HepG2 (cell line): ENCODE measurements around the gene BCL7A. TPM values are rescaled to one million over a fixed set of nuclear protein-coding genes. Genes with fewer than 3 reads are reported as not detected.
A peak's percentile ranks its signal among the peaks of the same experiment; 100 is the strongest.

Experiments
- ARID5B ChIP-seq: IDR thresholded peaks from 2 replicates; pipeline ENCODE4 v1.4.0; 2020; ENCODE audit warnings: mild to moderate bottlenecking, missing genetic modification reagents
- ATAD3A ChIP-seq: sonication (generic); formaldehyde crosslinking; IDR thresholded peaks from 2 replicates; pipeline ENCODE4 v1.4.0; 2020; ENCODE audit warnings: missing genetic modification reagents
- KDM5A ChIP-seq: fragments of 200-600 bp; sonication (generic); IDR thresholded peaks from 2 replicates; pipeline ENCODE4 v1.7.0; 2018; ENCODE audit warnings: antibody characterized with exemption, mild to moderate bottlenecking, low read length, borderline replicate concordance
- KLF15 ChIP-seq: sonication (generic); formaldehyde crosslinking; IDR thresholded peaks from 2 replicates; pipeline ENCODE4 v1.8.1; 2023; ENCODE audit warnings: borderline replicate concordance, mild to moderate bottlenecking, inconsistent platforms, missing genetic modification reagents, mixed read lengths
- KLF6 ChIP-seq: IDR thresholded peaks from 2 replicates; pipeline ENCODE4 v1.8.0; 2016; ENCODE audit warnings: missing biosample characterization, missing genetic modification reagents
- NFRKB ChIP-seq: fragments of 450-650 bp; IDR thresholded peaks from 2 replicates; pipeline ENCODE4 v1.6.1; 2017
- PTBP1 ChIP-seq: fragments of 200-400 bp; formaldehyde crosslinking; IDR thresholded peaks from 2 replicates; pipeline ENCODE4 v1.6.1; 2018; ENCODE audit warnings: low read length, low read depth; ENCODE audit not compliant: poor library complexity, severe bottlenecking
- SIN3A ChIP-seq: IDR thresholded peaks from 2 replicates; pipeline ENCODE4 v1.6.1; 2011; ENCODE audit warnings: low read depth, mild to moderate bottlenecking, control low read depth, low read length, borderline replicate concordance
- SIX4 ChIP-seq: sonication (generic); formaldehyde crosslinking; IDR thresholded peaks from 2 replicates; pipeline ENCODE4 v1.4.0; 2020; ENCODE audit warnings: missing genetic modification reagents
- ZFP91 ChIP-seq: sonication (generic); formaldehyde crosslinking; IDR thresholded peaks from 2 replicates; pipeline ENCODE4 v1.9.0; 2022; ENCODE audit warnings: missing genetic modification reagents, mild to moderate bottlenecking, borderline replicate concordance
- ZNF136 ChIP-seq: sonication (generic); formaldehyde crosslinking; IDR thresholded peaks from 2 replicates; pipeline ENCODE4 v1.8.1; 2022; ENCODE audit warnings: low read depth, mild to moderate bottlenecking, moderate library complexity, missing genetic modification reagents
- ZNF501 ChIP-seq: sonication (generic); formaldehyde crosslinking; IDR thresholded peaks from 2 replicates; pipeline ENCODE4 v1.5.1; 2020; ENCODE audit warnings: mild to moderate bottlenecking, moderate library complexity, missing genetic modification reagents
- ZNF530 ChIP-seq: sonication (generic); formaldehyde crosslinking; IDR thresholded peaks from 2 replicates; pipeline ENCODE4 v1.5.0; 2020; ENCODE audit warnings: low read depth, mild to moderate bottlenecking, missing genetic modification reagents
- ZNF597 ChIP-seq: sonication (generic); formaldehyde crosslinking; IDR thresholded peaks from 2 replicates; pipeline ENCODE4 v1.5.0; 2020; ENCODE audit warnings: missing genetic modification reagents
- ZNF614 ChIP-seq: IDR thresholded peaks from 2 replicates; pipeline ENCODE4 v1.6.1; 2018; ENCODE audit warnings: missing biosample characterization, missing genetic modification reagents, inconsistent platforms, borderline replicate concordance
- ZNF629 ChIP-seq: sonication (generic); formaldehyde crosslinking; conservative IDR thresholded peaks from 2 replicates; pipeline ENCODE4 v1.5.0; 2020; ENCODE audit warnings: missing genetic modification reagents
- ZSCAN21 ChIP-seq: sonication (generic); formaldehyde crosslinking; IDR thresholded peaks from 2 replicates; pipeline ENCODE4 v1.8.0; 2022; ENCODE audit warnings: mild to moderate bottlenecking, missing genetic modification reagents, moderate library complexity, borderline replicate concordance
- polyA plus RNA-seq, 8 experiments: library from polyadenylated mRNA; depleted of rRNA in 3 of 8; stranded (reverse) in 7 of 8; unstranded in 1 of 8; fragments of >200 nt; fragmentation: Illumina TruSeq in 4 of 8; extraction: Trizol in 4 of 8; gene quantifications; 2 replicates each; pipeline versions ENCODE4 v1.2.1 to v1.2.3, GENCODE V29; 2011 to 2016; ENCODE audit warnings: low read depth in 4 of 8, missing spikeins in 1 of 8, mixed read lengths in 1 of 8; ENCODE audit not compliant: insufficient read depth in 1 of 8
- total RNA-seq, 5 experiments: library from RNA; depleted of rRNA; stranded (reverse); fragments of >200 nt; fragmentation: Illumina TruSeq; extraction: Trizol; gene quantifications; 2 replicates each; pipeline ENCODE4 v1.2.3, GENCODE V29; 2016; ENCODE audit warnings: low read depth in 1 of 5
- TF ChIP-seq, protein P1 (sequence below): IDR thresholded peaks from 2 replicates; pipeline ENCODE4 v1.6.1; 2016; ENCODE audit warnings: missing biosample characterization, missing genetic modification reagents, low read depth
- TF ChIP-seq, protein P2 (sequence below): sonication (generic); formaldehyde crosslinking; IDR thresholded peaks from 2 replicates; pipeline ENCODE4 v1.8.0; 2022; ENCODE audit warnings: low read depth, missing genetic modification reagents

BCL7A gene
- total and polyA plus RNA-seq, 2 of the 13 experiments (the other 11 are each of a cell fraction or from before 2014, with no cell fraction given), result 4.1 to 6.2 TPM

DNA sequence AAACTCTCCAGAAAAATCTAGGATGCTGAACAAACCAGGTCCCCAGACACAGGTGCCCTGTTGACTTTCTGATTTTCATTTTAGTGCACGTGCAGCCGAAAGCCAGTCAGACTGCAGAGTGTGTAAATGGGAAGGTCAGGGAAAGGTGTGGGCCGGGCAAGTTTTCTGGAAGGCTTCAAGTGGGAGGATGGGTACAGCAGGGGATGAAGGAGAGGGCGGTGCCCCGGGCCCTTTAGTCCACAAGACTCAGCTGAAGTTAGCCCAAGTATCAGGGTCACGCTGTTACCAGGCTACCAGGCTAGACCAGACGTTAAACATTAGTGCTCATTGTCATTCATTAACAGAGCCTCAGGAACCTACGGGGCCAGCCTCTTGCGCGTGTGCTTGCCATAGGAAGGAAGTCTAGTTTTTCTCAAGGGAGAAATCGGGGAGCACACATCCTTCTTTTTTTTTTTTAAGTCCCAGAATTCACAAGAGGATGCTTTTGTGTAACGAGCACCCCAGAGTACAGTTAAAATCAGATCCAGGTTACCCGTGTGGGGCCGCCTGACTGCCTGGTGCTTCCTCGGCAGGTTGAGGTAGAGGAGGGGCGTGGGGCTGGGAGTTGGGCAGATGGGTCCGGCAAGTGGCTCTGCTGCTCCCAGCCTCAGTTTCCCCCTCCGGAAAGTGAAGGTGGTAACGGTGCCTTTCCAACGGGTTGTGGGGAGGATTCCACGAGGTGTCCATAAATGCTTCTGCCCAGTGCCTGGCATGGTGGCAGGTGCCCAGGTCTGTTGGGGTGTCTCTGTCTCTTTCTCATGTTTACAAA is 19.1 kb downstream of the BCL7A start (continued):
- TF ChIP-seq, protein P1, sequence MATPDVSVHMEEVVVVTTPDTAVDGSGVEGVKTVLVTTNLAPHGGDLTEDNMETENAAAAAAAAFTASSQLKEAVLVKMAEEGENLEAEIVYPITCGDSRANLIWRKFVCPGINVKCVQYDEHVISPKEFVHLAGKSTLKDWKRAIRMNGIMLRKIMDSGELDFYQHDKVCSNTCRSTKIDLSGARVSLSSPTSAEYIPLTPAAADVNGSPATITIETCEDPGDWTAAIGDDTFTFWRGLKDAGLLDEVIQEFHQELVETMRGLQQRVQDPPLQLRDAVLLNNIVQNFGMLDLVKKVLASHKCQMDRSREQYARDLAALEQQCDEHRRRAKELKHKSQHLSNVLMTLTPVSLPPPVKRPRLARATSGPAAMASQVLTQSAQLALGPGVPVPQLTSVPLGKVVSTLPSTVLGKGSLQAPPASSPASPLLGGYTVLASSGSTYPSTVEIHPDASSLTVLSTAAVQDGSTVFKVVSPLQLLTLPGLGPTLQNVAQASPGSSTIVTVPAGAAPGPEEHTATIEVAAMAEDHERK (CRISPR knock-in tag), result no peak
- TF ChIP-seq ARID5B (CRISPR knock-in tag) (peak; percentile 47; the same call in 1 of the 2 replicates), ZNF136 (CRISPR knock-in tag) (no peak), ZNF530 (CRISPR knock-in tag) (no peak), ZNF501 (CRISPR knock-in tag) (peak; percentile 70; the same call in 1 of the 2 replicates), ATAD3A (CRISPR knock-in tag) (no peak), ZFP91 (CRISPR knock-in tag) (peak; percentile 41; the same call in 1 of the 2 replicates), SIX4 (CRISPR knock-in tag) (no peak), SIN3A (peak; percentile 17; the same call in 1 of the 2 replicates), ZNF614 (CRISPR knock-in tag) (0 out of 2 replicates have a peak, but pooled peaks have one; percentile 36), KLF15 (CRISPR knock-in tag) (no peak), ZNF629 (CRISPR knock-in tag) (no peak; the same call in 1 of the 2 replicates), ZSCAN21 (no peak), KLF6 (CRISPR knock-in tag) (no peak), PTBP1 (no peak), ZNF597 (CRISPR knock-in tag) (no peak), NFRKB (no peak), KDM5A (no peak)
- TF ChIP-seq, protein P2, sequence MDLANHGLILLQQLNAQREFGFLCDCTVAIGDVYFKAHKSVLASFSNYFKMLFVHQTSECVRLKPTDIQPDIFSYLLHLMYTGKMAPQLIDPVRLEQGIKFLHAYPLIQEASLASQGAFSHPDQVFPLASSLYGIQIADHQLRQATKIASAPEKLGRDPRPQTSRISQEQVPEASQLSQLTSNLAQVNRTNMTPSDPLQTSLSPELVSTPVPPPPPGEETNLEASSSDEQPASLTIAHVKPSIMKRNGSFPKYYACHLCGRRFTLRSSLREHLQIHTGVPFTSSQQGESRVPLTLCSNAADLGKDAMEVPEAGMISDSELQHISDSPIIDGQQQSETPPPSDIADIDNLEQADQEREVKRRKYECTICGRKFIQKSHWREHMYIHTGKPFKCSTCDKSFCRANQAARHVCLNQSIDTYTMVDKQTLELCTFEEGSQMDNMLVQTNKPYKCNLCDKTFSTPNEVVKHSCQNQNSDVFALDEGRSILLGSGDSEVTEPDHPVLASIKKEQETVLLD, result no peak
